Raji (cell line): ENCODE results near the gene B4GAT1.

Experiments used
- POLR2A ChIP-seq: IDR thresholded peaks from 2 replicates; pipeline ENCODE4 v1.6.1; 2011; ENCODE audit warnings: low read depth, low read length, control low read depth; ENCODE audit not compliant: insufficient read depth

Gene B4GAT1

DNA sequence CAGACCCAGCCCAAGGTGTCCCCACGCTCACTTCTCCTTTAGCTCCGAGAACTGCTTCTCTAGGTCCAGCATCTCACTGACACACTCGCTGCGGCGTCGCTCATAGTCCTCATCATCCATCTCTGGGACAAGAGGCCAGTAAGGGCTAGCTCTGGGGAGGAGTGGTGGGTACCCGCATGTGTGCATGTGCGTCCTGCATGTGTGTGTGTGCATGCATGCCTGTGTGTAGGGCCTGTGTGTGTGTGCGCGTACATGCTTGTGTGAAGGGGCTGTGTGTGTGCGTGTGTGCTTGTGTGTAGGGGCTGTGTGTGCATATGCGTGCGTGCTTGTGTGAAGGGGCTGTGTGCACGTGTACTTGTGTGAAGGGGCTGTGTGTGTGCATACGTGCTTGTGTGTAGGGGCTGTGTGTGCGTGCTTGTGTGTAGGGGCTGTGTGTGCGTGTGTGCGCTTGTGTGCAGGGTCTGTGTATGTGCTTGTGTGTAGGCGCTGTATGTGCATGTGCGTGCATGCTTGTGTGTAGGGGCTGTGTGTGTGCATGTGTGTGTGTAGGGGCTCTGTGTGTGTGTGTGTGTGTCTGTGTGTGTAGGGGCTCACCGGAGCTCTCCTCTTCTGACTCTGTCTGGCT lies 5.8 kb downstream of the B4GAT1 start:
- no peak for TF ChIP-seq POLR2A

- TF ChIP-seq POLR2A = no peak
Observed at GRCh38 chr11:66340596-66341501, 6.6 kb downstream of the B4GAT1 start.

GRCh38 chr11:66339686-66340483 lies 7.5 kb downstream of the B4GAT1 start:
- no peak for TF ChIP-seq POLR2A

- no peak for TF ChIP-seq POLR2A
Observed at GRCh38 chr11:66339162-66339675, 8.2 kb downstream of the B4GAT1 start.

- TF ChIP-seq POLR2A = no peak
Observed at GRCh38 chr11:66338276-66339161, 8.9 kb downstream of the B4GAT1 start.

- no peak for TF ChIP-seq POLR2A
Observed at GRCh38 chr11:66337103-66337899, 10.1 kb downstream of the B4GAT1 start.

DNA sequence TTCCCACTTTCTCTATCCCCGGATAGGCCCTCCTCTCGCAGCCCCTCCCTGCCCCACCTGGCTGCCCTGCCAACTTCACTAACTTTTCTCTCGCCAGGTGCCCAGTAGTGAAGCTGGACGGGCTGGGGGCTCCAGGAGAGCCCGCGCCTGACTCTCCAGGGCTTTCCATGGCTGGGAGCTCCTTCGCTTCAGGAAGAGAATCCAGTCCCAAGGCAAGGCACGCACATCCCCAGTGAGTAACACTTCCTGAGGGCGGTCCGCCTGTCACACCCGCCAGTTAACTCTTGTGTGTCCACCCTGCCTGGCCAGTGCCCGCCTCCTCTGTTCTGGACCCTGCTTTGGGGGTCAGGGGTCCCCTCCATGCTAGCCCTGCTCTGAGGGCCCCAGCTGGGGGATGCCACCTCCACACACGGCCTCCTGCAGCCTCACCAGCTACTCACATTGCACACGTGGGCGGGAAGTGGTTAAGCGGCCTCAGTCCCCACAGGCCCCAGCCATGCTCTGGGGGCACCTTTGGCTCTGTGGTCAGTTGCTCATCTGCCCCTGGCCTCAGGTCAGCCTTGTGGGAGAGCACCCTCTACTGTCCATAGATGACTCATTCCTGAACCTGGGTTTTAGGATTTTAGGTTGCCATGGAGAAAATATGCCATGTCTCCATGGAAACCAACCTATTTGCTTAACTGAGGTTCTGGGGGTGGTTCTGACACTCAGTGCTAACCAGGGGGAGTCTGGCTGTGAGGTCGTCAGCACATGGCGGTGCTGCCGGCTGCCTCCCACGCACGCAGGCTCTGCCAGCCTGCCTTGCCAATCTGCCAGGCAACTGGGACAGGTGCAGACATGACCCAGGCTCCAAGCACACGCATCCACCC lies 11.0 kb downstream of the B4GAT1 start, which contains the start of gene RIN1:
Gene RIN1, minus strand, starts transcription at position 201 of the 869 bp plus-strand sequence. Its CDS starts 32 bp downstream, at position 169.
- TF ChIP-seq POLR2A = no peak

GRCh38 chr11:66335531-66336233 lies 11.7 kb downstream of the B4GAT1 start:
- no peak for TF ChIP-seq POLR2A

DNA sequence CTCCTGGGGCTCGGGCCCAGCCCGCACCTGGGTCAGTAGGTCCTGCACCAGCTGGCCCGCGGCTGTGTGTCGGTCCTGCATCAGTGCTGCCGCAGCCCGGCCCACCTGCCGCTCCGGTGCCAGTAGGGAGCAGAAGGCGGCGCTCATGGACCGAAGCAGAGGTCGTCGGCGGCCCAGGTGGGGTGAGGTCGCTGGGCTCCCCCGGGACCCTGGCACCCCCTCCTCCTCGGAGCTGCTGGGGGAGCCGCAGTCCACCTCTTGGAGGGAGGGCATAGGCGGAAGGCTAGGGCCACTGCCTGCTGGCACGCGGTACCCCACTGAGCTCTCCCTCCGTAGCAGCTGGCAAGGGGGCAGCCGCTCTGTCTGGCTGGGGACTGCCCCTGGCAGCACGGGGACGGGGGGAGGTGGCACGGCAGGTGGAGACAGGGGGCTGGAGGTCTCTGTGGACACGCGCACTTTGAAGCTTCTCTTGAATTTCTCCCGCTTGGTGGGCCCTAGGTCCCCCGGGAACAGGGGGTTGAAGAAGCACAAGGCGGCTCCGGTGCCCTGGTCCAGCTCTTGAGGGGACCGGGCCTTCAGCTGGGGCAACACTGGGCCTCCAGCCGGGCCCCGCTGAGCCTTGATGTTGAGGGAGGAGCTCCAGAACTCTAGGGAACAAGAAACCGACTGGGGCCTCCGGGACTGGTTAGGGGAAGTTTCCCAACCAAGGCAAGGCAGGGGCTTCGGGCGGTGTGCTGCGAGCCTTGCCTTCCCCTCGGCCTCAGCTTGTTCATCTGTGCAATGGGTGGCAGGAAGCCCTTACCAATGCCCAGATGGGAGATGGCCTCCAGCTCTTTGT lies 12.6 kb downstream of the B4GAT1 start:
- no peak for TF ChIP-seq POLR2A

DNA sequence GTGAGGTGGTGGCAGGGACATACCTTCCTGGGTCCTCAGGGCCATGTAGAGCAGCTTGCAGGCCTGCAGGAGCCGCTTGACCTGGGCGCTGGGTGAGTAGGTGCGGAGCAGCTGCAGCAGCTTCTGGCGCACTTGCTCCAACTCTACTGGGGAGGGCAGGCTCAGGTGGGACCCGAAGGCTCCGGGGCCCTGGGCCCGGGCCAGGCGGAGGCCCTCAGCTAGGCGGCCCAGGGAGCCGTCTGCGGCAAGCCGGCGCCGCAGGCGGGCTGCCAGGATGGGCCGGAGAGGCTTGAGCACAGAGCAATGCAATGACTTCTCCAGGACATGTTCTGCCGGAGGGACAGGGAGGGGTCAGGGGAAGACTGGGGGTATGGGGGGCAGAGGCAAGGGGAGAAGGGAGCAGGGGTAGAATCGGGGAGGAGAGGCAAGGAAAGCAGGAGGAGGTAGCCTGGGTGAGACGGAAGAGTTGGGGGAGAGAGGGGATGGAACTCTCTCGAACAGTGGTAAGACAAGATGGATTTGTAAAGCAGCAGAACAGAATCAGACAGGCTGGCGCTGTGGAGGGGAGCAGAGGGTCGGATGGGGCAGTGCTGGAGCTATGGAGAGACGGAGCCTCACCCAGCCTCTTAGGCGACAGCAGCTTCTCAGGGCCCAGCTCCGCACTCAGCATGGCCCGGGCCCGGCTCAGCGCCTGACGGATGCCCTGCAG lies 13.4 kb downstream of the B4GAT1 start:
- no peak for TF ChIP-seq POLR2A
